LNCaP clone FGC (cell line): ENCODE measurements around the gene UTP4.

Experiments used
- DNase-seq: peaks from one replicate; pipeline ENCODE4 v3.0.0-alpha.2; 2011; ENCODE audit warnings: low read depth
- H3K4me3 ChIP-seq: 2 replicates; pipeline ENCODE4 v1.5.1; 2011; ENCODE audit warnings: mild to moderate bottlenecking, low read depth, low read length, control low read depth
- CTCF ChIP-seq: IDR thresholded peaks from 2 replicates; pipeline ENCODE4 v1.5.1; 2012; ENCODE audit warnings: mild to moderate bottlenecking; ENCODE audit not compliant: control insufficient read depth, insufficient read depth; ENCODE audit errors: extremely low read depth

Gene UTP4

GRCh38 chr16:69132424-69133252 lies at the start of gene UTP4, which contains the start of gene CHTF8:
Gene UTP4, plus strand, starts transcription at chr16:69132649. Its CDS starts 811 bp downstream, at chr16:69133460.
Gene CHTF8, minus strand, starts transcription at chr16:69132588. Its CDS starts 11,130 bp downstream, at chr16:69121458.
- peak within 1 kb of the TSS; percentile 69 for H3K4me3 ChIP-seq
- no peak for TF ChIP-seq CTCF
- peak; percentile 35 for DNase-seq

- no peak for TF ChIP-seq CTCF
- no peak for DNase-seq
- no peak overlapping the region for H3K4me3 ChIP-seq
These were observed 49.0 kb upstream of the UTP4 start for GRCh38 chr16:69083306-69083941.

GRCh38 chr16:69084289-69084688 lies 48.2 kb upstream of the UTP4 start:
- no peak for TF ChIP-seq CTCF
- no peak overlapping the region for H3K4me3 ChIP-seq
- DNase-seq, result no peak

- no peak for TF ChIP-seq CTCF
These were observed 47.3 kb upstream of the UTP4 start for GRCh38 chr16:69085032-69085695.

GRCh38 chr16:69087161-69087581 lies 45.3 kb upstream of the UTP4 start:
- peak; percentile 46 for DNase-seq
- no peak overlapping the region for H3K4me3 ChIP-seq
- TF ChIP-seq CTCF, result no peak

More at GRCh38 chr16:69085032-69085695, 47.3 kb upstream of the UTP4 start:
- DNase-seq, result no peak
- no peak overlapping the region for H3K4me3 ChIP-seq

GRCh38 chr16:69088684-69089083 lies 43.8 kb upstream of the UTP4 start:
- H3K4me3 ChIP-seq, result no peak overlapping the region
- DNase-seq, result no peak
- TF ChIP-seq CTCF, result no peak
